Prostate gland (tissue), 2 donors: ENCODE results near the gene BTG3. TPM values are rescaled to one million over a fixed set of nuclear protein-coding genes. Genes with fewer than 3 reads are reported as not detected.

Experiments used
- DNase-seq: peaks from one replicate; pipeline ENCODE4 v3.0.0-alpha.2; 2019; ENCODE audit warnings: low spot score
- H3K27ac ChIP-seq, 2 donors: fragments of 200-600 bp; sonication (generic); 2 replicates each; pipeline ENCODE4 v1.5.1; 2017 to 2019
- H3K27me3 ChIP-seq: fragments of 200-600 bp; sonication (generic); replicated peaks from 2 replicates; pipeline ENCODE4 v1.5.1; 2019; ENCODE audit not compliant: insufficient read depth
- H3K36me3 ChIP-seq, 2 donors: fragments of 200-600 bp; sonication (generic); 1 replicate in 1 of 2; 2 replicates in 1 of 2; pipeline versions ENCODE4 v1.5.1 to v1.8.1; 2017 to 2019
- H3K4me1 ChIP-seq: fragments of 200-600 bp; sonication (generic); replicated peaks from 2 replicates; pipeline ENCODE4 v1.5.1; 2019
- H3K4me3 ChIP-seq, 2 donors: fragments of 200-600 bp; sonication (generic); 2 replicates each; pipeline ENCODE4 v1.5.1; 2017 to 2019
- H3K9me3 ChIP-seq: fragments of 200-600 bp; sonication (generic); 2 replicates; pipeline ENCODE4 v1.5.1; 2017
- POLR2A ChIP-seq: fragments of 450-650 bp; IDR thresholded peaks from one replicate; pipeline ENCODE4 v1.6.1; 2016; ENCODE audit warnings: antibody characterized with exemption, mild to moderate bottlenecking
- POLR2AphosphoS5 ChIP-seq: sonication (generic); formaldehyde crosslinking; IDR thresholded peaks from one replicate; pipeline ENCODE4 v1.6.1; 2017; ENCODE audit warnings: antibody characterized with exemption
- WGBS: methylation state at CpG from one replicate; pipeline ENCODE4 v1.1.5; 2018; 5-methylcytosine and 5-hydroxymethylcytosine counted together
- intact Hi-C: fragments of 100-400 bp; cut with DNase I; formaldehyde crosslinking; loops from one replicate; pipeline ENCODE4 v1.14.2; 2022
- total RNA-seq, 2 donors: library from RNA; depleted of rRNA; stranded (reverse); fragments of >200 nt; gene quantifications; one replicate each; pipeline ENCODE4 v1.1.0, GENCODE V29; 2016
- TF ChIP-seq, protein P1 (sequence below), 4 experiments: fragments of 200-600 bp in 2 of 4; fragments of 450-650 bp in 2 of 4; sonication (generic) in 2 of 4; IDR thresholded peaks; 1 replicate in 3 of 4; 2 replicates in 1 of 4; pipeline ENCODE4 v1.5.1; 2016 to 2019; ENCODE audit warnings: antibody characterized with exemption in 4 of 4, mild to moderate bottlenecking in 2 of 4, moderate library complexity in 2 of 4

The BTG3 gene
- total RNA-seq, 2 donors from 2014 or later = 35.4 to 144 TPM

- H3K4me3 ChIP-seq = no peak overlapping the region
- no peaks in the 10 kb centered on the region for H3K27me3 ChIP-seq
- intact Hi-C loops = no loop called here
- DNase-seq = no peak
- 95% methylated on average over 3 of the region's 3 CpGs for WGBS
- H3K36me3 ChIP-seq = no peaks in the 10 kb centered on the region
- TF ChIP-seq, protein P1, sequence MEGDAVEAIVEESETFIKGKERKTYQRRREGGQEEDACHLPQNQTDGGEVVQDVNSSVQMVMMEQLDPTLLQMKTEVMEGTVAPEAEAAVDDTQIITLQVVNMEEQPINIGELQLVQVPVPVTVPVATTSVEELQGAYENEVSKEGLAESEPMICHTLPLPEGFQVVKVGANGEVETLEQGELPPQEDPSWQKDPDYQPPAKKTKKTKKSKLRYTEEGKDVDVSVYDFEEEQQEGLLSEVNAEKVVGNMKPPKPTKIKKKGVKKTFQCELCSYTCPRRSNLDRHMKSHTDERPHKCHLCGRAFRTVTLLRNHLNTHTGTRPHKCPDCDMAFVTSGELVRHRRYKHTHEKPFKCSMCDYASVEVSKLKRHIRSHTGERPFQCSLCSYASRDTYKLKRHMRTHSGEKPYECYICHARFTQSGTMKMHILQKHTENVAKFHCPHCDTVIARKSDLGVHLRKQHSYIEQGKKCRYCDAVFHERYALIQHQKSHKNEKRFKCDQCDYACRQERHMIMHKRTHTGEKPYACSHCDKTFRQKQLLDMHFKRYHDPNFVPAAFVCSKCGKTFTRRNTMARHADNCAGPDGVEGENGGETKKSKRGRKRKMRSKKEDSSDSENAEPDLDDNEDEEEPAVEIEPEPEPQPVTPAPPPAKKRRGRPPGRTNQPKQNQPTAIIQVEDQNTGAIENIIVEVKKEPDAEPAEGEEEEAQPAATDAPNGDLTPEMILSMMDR (IDR thresholded peaks at IDR 0.05) = no peak
- TF ChIP-seq POLR2A = no peak
- H3K27ac ChIP-seq = no peak overlapping the region
- no peaks in the 10 kb centered on the region for H3K4me1 ChIP-seq
- no peaks in the 10 kb centered on the region for H3K9me3 ChIP-seq
These were observed 14.3 kb downstream of the BTG3 start for GRCh38 chr21:17598437-17598836.

GRCh38 chr21:17597680-17598079 lies 15.0 kb downstream of the BTG3 start:
- DNase-seq = no peak
- no peaks in the 10 kb centered on the region for H3K36me3 ChIP-seq
- H3K27ac ChIP-seq = no peak overlapping the region
- no peaks in the 10 kb centered on the region for H3K27me3 ChIP-seq
- H3K9me3 ChIP-seq = no peaks in the 10 kb centered on the region
- 81% methylated on average over 1 of the region's 1 CpG for WGBS
- H3K4me3 ChIP-seq = no peak overlapping the region
- intact Hi-C loops = no loop called here
- no peaks in the 10 kb centered on the region for H3K4me1 ChIP-seq
- no peak for TF ChIP-seq POLR2AphosphoS5
- no peak for TF ChIP-seq POLR2A

DNA sequence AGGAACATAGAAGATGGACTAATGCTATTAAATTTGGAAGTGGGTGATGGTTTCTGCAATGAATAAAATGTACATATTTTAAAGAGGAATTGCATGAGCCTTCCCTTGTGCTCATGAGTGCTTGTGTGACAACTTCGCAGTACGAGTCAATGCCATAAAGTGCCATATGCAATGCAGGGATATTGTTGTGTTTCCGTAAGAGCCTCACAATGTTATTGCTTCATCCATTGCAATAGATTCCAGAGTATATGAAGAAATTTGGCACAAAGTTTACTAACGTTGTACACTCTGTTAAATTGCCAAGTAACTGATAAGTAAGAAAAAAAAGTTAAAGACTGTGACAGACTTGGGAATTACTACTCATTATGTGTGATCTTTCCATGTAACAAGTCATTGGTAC lies 22.3 kb downstream of the BTG3 start:
- Histone ChIP-seq H3K36me3 (no peaks in the 10 kb centered on the region), H3K4me3 (no peak overlapping the region), H3K27me3 (no peaks in the 10 kb centered on the region), H3K4me1 (no peaks in the 10 kb centered on the region), H3K9me3 (no peaks in the 10 kb centered on the region), H3K27ac (no peak overlapping the region)
- TF ChIP-seq, protein P1 (IDR thresholded peaks at IDR 0.05) = no peak
- TF ChIP-seq POLR2A = no peak
- no peak for TF ChIP-seq POLR2AphosphoS5
- intact Hi-C loops = no loop called here
- 71% methylated on average over 4 of the region's 4 CpGs for WGBS
- DNase-seq = no peak

GRCh38 chr21:17585875-17586450 lies 26.7 kb downstream of the BTG3 start:
- WGBS = 6% methylated on average over 3 of the region's 3 CpGs
- Histone ChIP-seq H3K4me3 (no peak overlapping the region), H3K27me3 (no peaks in the 10 kb centered on the region), H3K36me3 (no peaks in the 10 kb centered on the region), H3K9me3 (no peaks in the 10 kb centered on the region), H3K4me1 (no peaks in the 10 kb centered on the region), H3K27ac (no peak overlapping the region)
- DNase-seq = no peak
- no peak for TF ChIP-seq POLR2A
- TF ChIP-seq, protein P1 (IDR thresholded peaks at IDR 0.05) = peak; percentile 44 to 78 (median 74)
- intact Hi-C loops = no loop called here

GRCh38 chr21:17583898-17584297 lies 28.8 kb downstream of the BTG3 start:
- intact Hi-C loops = loop anchor here (5.0 kb wide), 1 partner anchor 197 kb away; no protein-coding TSS in a partner anchor
- Histone ChIP-seq H3K36me3 (no peaks in the 10 kb centered on the region), H3K27me3 (no peaks in the 10 kb centered on the region), H3K4me1 (no peaks in the 10 kb centered on the region), H3K4me3 (no peak overlapping the region), H3K27ac (no peak overlapping the region), H3K9me3 (no peaks in the 10 kb centered on the region)
- no peak for DNase-seq
- TF ChIP-seq POLR2AphosphoS5 (no peak), POLR2A (no peak)
- TF ChIP-seq, protein P1 (IDR thresholded peaks at IDR 0.05) = no peak
- WGBS = 88% methylated on average over 3 of the region's 3 CpGs
